Activated CD4-positive, alpha-beta T cell treated with anti-CD3 and anti-CD28 coated beads, Interleukin-2, amount 10 ng/mL, durations not matched to agents 24 days and 14 days (primary cell): ENCODE measurements around the gene EFCAB11. TPM values are rescaled to one million over a fixed set of nuclear protein-coding genes. Genes with fewer than 3 reads are reported as not detected.

Source experiments
- DNase-seq: peaks from one replicate; pipeline ENCODE4 v3.0.0; 2022
- H3K27ac Mint-ChIP-seq: one replicate; pipeline ENCODE4 v1.8.0; 2022; ENCODE audit warnings: mild to moderate bottlenecking, mixed read lengths
- H3K27me3 Mint-ChIP-seq: one replicate; pipeline ENCODE4 v1.8.0; 2022; ENCODE audit warnings: mixed read lengths
- H3K36me3 Mint-ChIP-seq: one replicate; pipeline ENCODE4 v1.8.0; 2022; ENCODE audit warnings: low read depth, mild to moderate bottlenecking, mixed read lengths
- H3K4me1 Mint-ChIP-seq: one replicate; pipeline ENCODE4 v1.8.0; 2021; ENCODE audit warnings: mixed read lengths
- H3K4me3 Mint-ChIP-seq: one replicate; pipeline ENCODE4 v1.8.0; 2022; ENCODE audit warnings: mild to moderate bottlenecking, moderate library complexity, mixed read lengths
- H3K9me3 Mint-ChIP-seq: one replicate; pipeline ENCODE4 v1.8.0; 2021; ENCODE audit warnings: mixed read lengths
- intact Hi-C: fragments of 100-400 bp; cut with micrococcal nuclease; formaldehyde crosslinking; loops from one replicate; pipeline ENCODE4 v1.15.1; 2023
- total RNA-seq: library from RNA; stranded (reverse); gene quantifications from 2 replicates; pipeline ENCODE4 v1.2.3, GENCODE V29; 2022

Gene EFCAB11
- total RNA-seq, 1 donor from 2014 or later = 6.8 TPM

DNA sequence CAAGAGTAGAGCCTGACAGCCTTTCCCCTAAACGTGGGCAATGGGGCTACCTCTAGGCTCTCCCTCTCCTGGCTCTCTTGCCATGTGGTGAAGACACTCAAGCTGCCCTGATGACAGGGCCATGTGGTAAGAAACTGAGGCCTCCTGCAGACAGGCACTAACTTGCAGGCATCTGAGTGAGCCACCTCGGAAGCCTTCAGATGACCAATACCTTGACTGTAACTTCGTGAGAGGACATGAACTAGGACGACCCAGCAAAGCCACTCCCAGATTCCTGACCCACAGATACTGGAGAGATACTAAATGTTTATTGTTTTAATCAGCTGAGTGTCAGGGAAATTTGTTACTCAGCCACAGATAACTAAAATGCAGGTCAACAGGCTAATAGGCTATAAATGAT is 96.4 kb downstream of the EFCAB11 start:
- Mint-ChIP-seq H3K27me3 (peaks cover 6% of the 10 kb centered on the region), H3K9me3 (no peaks in the 10 kb centered on the region), H3K27ac (no peak overlapping the region), H3K4me3 (no peak overlapping the region), H3K36me3 (no peaks in the 10 kb centered on the region), H3K4me1 (no peaks in the 10 kb centered on the region)
- no peak for DNase-seq
- intact Hi-C loops = no loop called here

DNA sequence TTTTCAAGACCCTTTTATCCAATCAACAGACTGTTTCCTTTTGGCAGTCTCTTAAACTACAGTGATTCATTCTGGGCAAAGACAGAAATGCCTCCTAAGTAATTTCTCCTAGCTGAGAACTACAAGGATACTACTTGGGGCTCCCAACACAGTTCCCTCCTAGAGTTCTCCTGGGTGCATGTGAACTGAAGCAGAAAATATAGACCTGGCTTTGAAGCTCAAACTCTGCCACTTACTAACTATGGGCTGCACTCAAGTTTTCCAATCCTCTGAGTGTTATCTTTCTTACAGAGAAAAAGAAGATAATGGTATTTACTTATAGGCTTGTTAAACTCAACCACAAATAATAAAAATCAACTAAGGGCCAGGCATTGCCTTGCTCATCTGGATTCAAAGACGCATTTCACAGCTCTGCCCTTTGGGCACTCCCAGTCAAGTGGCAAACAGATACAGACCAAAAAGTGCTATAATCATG is 97.6 kb downstream of the EFCAB11 start:
- intact Hi-C loops = no loop called here
- Mint-ChIP-seq H3K4me3 (no peak overlapping the region), H3K27ac (no peak overlapping the region), H3K36me3 (no peaks in the 10 kb centered on the region), H3K27me3 (peaks cover 4% of the 10 kb centered on the region), H3K4me1 (no peaks in the 10 kb centered on the region), H3K9me3 (no peaks in the 10 kb centered on the region)
- DNase-seq = no peak

DNA sequence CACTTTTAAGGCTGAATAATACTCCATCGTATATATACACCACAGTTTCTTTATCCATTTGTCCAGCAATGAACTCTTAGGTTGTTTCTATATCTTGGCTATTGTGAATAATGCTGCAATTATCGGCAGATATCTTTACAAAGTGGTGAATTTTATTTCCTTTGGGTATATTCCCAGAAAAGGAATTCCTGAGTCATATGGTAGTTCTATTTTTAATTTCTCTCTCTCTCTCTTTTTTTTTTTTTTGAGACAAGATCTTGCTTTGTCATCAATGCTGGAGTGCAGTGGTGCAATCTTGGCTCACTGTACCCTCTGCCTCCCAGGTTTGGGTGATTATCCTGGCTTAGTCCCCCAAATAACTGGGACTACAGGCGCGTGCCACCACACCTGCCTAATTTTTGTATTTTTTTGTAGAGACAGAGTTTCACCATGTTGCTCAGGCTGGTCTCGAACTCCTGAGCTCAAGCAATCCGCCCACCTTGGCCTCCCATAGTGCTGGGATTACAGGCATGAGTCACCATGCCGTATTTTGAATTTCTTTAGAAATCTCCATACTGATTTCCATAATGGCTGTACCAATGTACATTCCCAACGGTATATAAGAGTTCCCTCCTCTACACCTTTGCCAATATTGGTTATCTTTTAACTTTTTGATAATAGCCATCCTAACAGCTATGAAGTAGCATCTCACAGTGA is 98.4 kb downstream of the EFCAB11 start:
- Mint-ChIP-seq H3K4me1 (no peaks in the 10 kb centered on the region), H3K27ac (no peak overlapping the region), H3K4me3 (no peak overlapping the region), H3K9me3 (no peaks in the 10 kb centered on the region), H3K36me3 (no peaks in the 10 kb centered on the region), H3K27me3 (peaks cover 6% of the 10 kb centered on the region)
- DNase-seq = no peak
- intact Hi-C loops = no loop called here

DNA sequence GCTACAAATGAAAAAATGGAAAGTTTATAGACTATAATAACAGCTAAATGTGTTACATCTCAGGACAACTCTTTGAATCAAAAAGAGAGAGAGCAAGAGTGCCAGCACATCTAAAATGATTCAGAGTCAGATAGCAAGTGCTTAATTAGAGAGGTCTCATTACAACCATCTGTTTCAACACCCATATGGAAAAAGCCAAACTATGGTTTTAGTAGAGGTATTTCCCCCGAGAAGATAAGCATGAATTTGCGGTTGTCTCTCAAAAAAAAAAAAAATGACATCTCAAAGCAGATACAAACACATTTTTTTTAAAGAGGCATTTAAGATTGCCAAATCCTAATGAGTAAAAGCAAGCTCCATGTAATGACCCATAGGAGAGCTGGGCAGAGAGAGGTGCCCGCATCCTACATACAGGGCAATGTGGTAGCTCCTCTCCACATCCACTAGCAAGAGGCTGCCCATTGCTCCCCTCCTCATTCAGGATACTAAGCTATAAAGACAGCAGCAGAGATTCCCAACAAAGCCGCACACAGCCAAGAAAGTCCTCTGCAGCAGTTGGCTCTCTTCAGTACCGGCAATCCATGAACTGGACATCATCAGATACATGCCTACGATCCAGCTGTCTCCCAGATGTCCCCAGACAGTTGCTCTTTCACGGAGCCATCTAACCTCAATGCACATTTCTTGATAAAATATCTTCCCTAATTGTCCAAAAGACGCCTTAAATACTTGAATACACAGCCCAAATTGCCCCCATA is 100.4 kb downstream of the EFCAB11 start:
- H3K4me1 Mint-ChIP-seq = no peaks in the 10 kb centered on the region
- intact Hi-C loops = no loop called here

DNA sequence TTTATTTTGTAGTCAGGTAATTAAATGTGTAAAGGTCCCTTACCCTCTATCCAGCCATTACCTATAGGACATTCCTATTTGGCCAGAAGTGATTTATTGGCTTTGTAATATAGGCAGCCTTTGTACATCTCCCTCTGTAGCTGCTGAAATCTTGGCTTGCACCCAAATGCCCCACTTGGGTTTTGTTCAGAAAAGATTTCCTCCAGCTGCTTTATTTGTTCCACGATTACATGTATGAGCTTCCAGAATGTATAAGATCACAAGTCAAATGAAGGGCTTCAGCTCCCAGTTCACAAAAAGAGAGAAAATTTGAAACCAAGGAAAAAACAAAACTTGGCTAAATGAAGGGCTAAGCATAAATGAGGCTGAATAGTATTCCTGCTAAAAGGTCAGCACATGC is 103.4 kb downstream of the EFCAB11 start:
- H3K27ac Mint-ChIP-seq = no peak overlapping the region
- DNase-seq = no peak
- no peaks in the 10 kb centered on the region for H3K4me1 Mint-ChIP-seq
- H3K4me3 Mint-ChIP-seq = no peak overlapping the region
- H3K36me3 Mint-ChIP-seq = no peaks in the 10 kb centered on the region
- peaks cover 10% of the 10 kb centered on the region for H3K27me3 Mint-ChIP-seq
- intact Hi-C loops = no loop called here
- no peaks in the 10 kb centered on the region for H3K9me3 Mint-ChIP-seq

More for the DNA sequence above, 100.4 kb downstream of the EFCAB11 start:
- no peak overlapping the region for H3K4me3 Mint-ChIP-seq
- H3K36me3 Mint-ChIP-seq = no peaks in the 10 kb centered on the region
- peaks cover 5% of the 10 kb centered on the region for H3K27me3 Mint-ChIP-seq
- no peaks in the 10 kb centered on the region for H3K9me3 Mint-ChIP-seq
- DNase-seq = no peak
- no peak overlapping the region for H3K27ac Mint-ChIP-seq

DNA sequence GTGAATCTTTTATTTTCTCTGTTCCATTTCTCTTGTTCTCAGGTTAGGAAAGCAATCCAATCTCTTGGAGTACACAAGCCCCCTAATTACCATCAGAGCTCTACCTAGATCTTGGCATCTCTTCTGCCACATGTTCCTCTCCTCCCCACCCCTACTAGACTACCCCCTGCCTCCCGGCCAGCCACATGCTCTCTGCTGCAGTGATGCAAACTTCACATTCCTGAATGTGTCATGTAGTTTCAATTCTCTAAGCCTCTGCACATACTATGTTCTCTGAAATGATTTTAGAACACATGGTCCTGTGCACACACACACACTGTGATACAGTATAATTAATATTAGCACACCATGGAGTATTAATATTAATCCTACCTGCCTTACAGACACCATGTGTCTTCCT is 104.6 kb downstream of the EFCAB11 start:
- Mint-ChIP-seq H3K27me3 (peaks cover 10% of the 10 kb centered on the region), H3K36me3 (no peaks in the 10 kb centered on the region), H3K4me3 (no peak overlapping the region), H3K9me3 (no peaks in the 10 kb centered on the region), H3K4me1 (no peaks in the 10 kb centered on the region), H3K27ac (no peak overlapping the region)
- DNase-seq = no peak
- intact Hi-C loops = no loop called here

DNA sequence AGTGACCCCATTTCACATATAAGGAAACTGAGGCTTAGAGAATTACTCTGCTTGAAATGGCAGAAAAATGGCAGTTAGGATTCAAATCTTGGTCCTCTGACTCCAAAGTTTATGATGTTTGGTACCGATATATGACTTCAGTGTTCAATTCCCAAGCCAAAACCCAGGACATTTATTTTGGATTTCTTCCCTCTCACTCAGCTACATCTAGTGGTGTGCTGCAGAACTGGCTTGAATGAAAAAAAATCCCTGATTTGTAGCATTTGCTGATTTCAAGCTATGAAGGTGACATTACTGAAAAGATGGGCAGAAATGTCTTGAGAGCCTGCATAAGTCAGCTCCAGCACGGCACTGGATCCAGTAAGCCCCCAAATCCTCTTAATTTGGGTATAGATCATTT is 106.4 kb downstream of the EFCAB11 start:
- Mint-ChIP-seq H3K27me3 (peaks cover 10% of the 10 kb centered on the region), H3K4me3 (no peak overlapping the region)

DNA sequence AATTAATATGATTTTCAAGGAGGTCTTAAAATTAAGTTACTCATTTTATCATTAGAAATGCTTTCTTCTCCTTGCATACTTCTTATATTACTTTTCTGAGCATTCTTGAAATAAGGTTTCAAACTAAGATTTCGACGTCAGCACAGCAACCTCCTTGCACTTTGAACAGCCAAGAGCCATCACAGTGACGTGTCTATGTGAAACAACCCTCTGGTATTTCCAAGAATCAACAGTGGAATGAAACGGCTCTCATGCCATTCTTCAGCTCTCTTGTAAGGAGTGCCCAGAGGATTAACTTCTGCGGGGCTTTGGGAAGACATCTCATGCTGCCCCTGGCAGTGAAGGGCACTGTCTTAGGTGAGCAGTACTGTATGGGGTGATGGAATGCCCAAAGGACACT is 109.2 kb downstream of the EFCAB11 start:
- Mint-ChIP-seq H3K9me3 (no peaks in the 10 kb centered on the region), H3K27ac (no peak overlapping the region), H3K4me3 (no peak overlapping the region), H3K4me1 (no peaks in the 10 kb centered on the region), H3K27me3 (peaks cover 13% of the 10 kb centered on the region), H3K36me3 (no peaks in the 10 kb centered on the region)
- intact Hi-C loops = no loop called here
- no peak for DNase-seq

More for the DNA sequence above, 106.4 kb downstream of the EFCAB11 start:
- no peak overlapping the region for H3K27ac Mint-ChIP-seq
- H3K36me3 Mint-ChIP-seq = no peaks in the 10 kb centered on the region
- H3K4me1 Mint-ChIP-seq = no peaks in the 10 kb centered on the region
- intact Hi-C loops = no loop called here
- H3K9me3 Mint-ChIP-seq = no peaks in the 10 kb centered on the region
- DNase-seq = no peak

DNA sequence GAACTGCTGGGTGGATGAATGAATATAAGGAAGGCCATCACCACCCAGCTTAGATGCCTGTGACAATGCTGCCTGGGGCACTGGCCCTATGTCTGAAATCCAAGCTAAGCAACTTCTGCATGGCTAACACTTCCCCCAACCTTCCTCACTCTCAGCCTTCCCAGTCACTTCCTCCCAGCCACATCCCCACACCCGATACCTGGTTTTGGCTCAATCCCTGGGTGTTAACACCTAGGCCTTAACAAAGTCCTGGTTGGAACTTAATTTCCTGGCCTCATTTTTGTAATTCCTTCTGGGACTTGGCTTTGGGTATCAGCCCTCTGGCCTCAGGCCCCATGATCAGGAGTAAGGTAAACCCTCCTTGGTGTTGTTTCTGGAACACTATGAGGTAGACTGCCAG is 110.0 kb downstream of the EFCAB11 start:
- Mint-ChIP-seq H3K36me3 (no peaks in the 10 kb centered on the region), H3K4me1 (no peaks in the 10 kb centered on the region), H3K27ac (no peak overlapping the region), H3K4me3 (no peak overlapping the region), H3K9me3 (no peaks in the 10 kb centered on the region), H3K27me3 (peaks cover 13% of the 10 kb centered on the region)
- intact Hi-C loops = no loop called here
- no peak for DNase-seq

DNA sequence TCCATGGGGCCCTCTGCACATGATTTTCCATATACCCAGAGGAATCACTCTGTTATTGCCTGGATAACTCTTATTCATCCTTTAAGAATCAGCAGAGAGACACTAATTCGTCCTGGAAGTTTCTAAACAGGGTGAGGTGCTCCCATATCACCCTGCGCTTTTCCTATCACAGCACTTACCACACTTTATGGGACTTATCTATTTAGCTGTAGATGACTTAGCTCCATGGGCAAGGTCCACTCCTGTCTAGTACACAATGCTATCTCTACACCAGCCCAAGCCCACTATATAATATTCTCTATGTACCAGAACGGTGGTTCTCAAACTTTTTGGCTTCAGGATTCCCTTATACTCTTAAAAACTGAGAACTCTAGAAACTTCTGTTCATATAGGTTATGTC is 111.7 kb downstream of the EFCAB11 start:
- Mint-ChIP-seq H3K9me3 (no peaks in the 10 kb centered on the region), H3K4me3 (no peak overlapping the region), H3K27me3 (peaks cover 12% of the 10 kb centered on the region), H3K4me1 (no peaks in the 10 kb centered on the region), H3K36me3 (no peaks in the 10 kb centered on the region), H3K27ac (no peak overlapping the region)
- DNase-seq = no peak
- intact Hi-C loops = no loop called here

DNA sequence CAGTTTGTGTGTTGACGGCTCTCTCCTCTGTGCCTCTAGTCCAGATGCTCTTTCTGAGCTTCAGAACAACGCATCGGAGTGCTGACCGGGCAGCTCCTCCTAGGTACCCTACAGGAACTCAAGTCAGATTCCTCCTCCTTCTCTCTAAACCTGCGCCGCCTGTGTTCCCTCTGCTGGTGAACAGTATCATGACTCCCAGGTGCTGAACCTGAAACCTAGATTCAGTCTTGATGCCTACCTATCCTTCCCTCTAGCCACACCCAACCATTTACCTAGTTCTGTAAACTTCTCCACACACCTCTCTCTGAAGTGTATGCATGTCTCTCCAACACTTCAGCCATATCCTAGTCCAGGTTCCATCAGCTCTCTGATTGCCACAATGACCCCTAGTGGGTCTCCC is 112.7 kb downstream of the EFCAB11 start:
- Mint-ChIP-seq H3K9me3 (no peaks in the 10 kb centered on the region), H3K36me3 (no peaks in the 10 kb centered on the region), H3K27ac (no peak overlapping the region), H3K4me3 (no peak overlapping the region), H3K27me3 (peaks cover 12% of the 10 kb centered on the region), H3K4me1 (no peaks in the 10 kb centered on the region)
- DNase-seq = no peak
- intact Hi-C loops = no loop called here

DNA sequence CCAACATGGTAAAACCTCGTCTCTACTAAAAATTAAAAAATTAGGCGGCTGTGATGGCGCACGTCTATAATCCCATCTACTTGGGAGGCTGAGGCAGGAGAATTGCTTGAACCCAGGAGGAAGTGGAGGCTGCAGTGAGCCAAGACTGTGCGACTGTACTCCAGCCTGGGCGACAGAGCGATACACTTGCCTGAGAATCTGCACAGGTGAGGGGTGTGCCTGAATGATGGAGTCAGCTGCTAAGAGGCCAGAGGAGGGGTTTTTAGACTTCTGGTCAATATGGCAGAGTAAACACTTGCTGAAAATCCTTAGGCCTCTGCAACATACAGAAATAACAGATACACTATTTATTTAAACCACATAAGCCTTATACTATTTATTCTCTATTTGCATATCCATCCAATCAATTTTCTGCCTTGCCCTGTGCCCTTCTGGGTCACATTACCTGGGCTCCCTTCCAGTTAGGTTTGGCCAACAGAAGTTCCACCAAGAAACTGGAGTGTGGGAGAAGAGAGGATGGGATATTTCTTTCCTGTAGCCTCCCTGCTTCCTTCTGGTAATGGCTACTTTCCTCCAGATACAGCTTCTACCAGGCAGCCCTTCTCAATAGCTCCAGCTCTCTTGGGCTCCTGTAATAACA is 117.6 kb downstream of the EFCAB11 start:
- Mint-ChIP-seq H3K4me3 (no peak overlapping the region), H3K4me1 (no peaks in the 10 kb centered on the region), H3K36me3 (no peaks in the 10 kb centered on the region), H3K9me3 (no peaks in the 10 kb centered on the region), H3K27me3 (peaks cover 9% of the 10 kb centered on the region), H3K27ac (no peak overlapping the region)
- DNase-seq = no peak
- intact Hi-C loops = no loop called here

DNA sequence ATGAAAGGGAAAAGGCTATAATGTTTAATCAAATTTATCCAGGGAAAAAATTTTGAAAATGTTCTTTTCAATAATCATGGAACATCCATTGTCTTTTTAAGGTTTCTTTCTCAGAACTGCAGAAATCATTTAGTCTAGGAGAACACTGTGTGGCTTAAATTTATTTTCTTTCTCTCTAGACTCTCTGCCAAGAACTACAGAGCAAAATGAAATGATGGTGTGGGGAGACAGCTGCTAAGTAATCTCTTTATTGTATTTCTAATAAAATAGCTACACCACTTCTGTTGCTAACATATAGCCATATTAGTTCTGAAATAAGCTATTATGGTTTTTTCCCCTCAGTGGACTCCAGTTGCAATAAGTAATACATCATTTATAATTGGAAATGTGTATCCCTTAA is 120.9 kb downstream of the EFCAB11 start:
- Mint-ChIP-seq H3K27me3 (peaks cover 18% of the 10 kb centered on the region), H3K9me3 (no peaks in the 10 kb centered on the region), H3K4me3 (no peak overlapping the region), H3K36me3 (no peaks in the 10 kb centered on the region), H3K4me1 (no peaks in the 10 kb centered on the region), H3K27ac (no peak overlapping the region)
- intact Hi-C loops = no loop called here
- DNase-seq = no peak

DNA sequence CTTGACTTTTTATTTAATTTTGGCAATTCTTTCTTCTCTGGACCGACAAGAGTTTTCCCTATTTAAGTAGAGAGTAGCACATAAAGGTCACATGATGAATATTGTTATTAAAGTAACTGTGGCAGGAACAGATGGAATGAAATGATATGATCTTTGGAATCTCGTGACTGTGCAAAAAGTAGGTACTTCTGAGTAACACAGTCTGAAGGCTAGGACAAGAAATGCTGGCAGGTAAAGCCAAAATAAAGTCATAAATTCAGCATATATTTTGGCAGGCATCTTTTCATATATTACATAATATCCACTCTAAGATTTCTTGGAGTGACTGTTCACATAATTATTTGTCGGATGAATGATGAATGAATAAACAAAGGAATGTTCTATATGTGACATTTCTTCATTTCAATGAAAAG is 121.4 kb downstream of the EFCAB11 start:
- Mint-ChIP-seq H3K4me3 (no peak overlapping the region), H3K27ac (no peak overlapping the region), H3K4me1 (no peaks in the 10 kb centered on the region), H3K27me3 (peaks cover 16% of the 10 kb centered on the region), H3K36me3 (no peaks in the 10 kb centered on the region), H3K9me3 (no peaks in the 10 kb centered on the region)
- DNase-seq = no peak
- intact Hi-C loops = no loop called here
